ENCODE results near the gene STK4.

GRCh38 chr20:45070932-45071632 is 104.8 kb downstream of the STK4 start:
- TF ChIP-seq, protein P1, sequence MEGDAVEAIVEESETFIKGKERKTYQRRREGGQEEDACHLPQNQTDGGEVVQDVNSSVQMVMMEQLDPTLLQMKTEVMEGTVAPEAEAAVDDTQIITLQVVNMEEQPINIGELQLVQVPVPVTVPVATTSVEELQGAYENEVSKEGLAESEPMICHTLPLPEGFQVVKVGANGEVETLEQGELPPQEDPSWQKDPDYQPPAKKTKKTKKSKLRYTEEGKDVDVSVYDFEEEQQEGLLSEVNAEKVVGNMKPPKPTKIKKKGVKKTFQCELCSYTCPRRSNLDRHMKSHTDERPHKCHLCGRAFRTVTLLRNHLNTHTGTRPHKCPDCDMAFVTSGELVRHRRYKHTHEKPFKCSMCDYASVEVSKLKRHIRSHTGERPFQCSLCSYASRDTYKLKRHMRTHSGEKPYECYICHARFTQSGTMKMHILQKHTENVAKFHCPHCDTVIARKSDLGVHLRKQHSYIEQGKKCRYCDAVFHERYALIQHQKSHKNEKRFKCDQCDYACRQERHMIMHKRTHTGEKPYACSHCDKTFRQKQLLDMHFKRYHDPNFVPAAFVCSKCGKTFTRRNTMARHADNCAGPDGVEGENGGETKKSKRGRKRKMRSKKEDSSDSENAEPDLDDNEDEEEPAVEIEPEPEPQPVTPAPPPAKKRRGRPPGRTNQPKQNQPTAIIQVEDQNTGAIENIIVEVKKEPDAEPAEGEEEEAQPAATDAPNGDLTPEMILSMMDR (IDR thresholded peaks at IDR 0.05; ENCODE audit: poor library complexity, severe bottlenecking): no peak
- no peak for TF ChIP-seq EZH2 (IDR thresholded peaks at IDR 0.05; ENCODE audit: borderline replicate concordance, insufficient read depth, low read length, poor library complexity, severe bottlenecking)
